Measurements from ENCODE around the gene CUL1.

The CUL1 gene

GRCh38 chr7:148687555-148687954 is 11.1 kb upstream of the CUL1 start:
- TF ChIP-seq TCF12 (IDR thresholded peaks at IDR 0.05; ENCODE audit: low read depth): no peak
- TF ChIP-seq REST (IDR thresholded peaks at IDR 0.05; ENCODE audit: low read depth): no peak
- no peak for TF ChIP-seq NFIC (IDR thresholded peaks at IDR 0.05)
- TF ChIP-seq TAF1 (IDR thresholded peaks at IDR 0.05; ENCODE audit: low read depth): no peak

- TF ChIP-seq YY1 (IDR thresholded peaks at IDR 0.05; ENCODE audit: low read depth): no peak
- TF ChIP-seq FOXM1 (IDR thresholded peaks at IDR 0.05; ENCODE audit: borderline replicate concordance, low read depth): no peak
- TF ChIP-seq MAX (IDR thresholded peaks at IDR 0.05): no peak
- no peak for TF ChIP-seq EP300 (IDR thresholded peaks at IDR 0.05; ENCODE audit: borderline replicate concordance)
These were observed 10.2 kb upstream of the CUL1 start for GRCh38 chr7:148688526-148688925.

- TF ChIP-seq CEBPB (IDR thresholded peaks at IDR 0.05): no peak
- TF ChIP-seq ZBTB7A (IDR thresholded peaks at IDR 0.05; ENCODE audit: low read depth): no peak
- TF ChIP-seq TEAD4 (IDR thresholded peaks at IDR 0.05): no peak
- TF ChIP-seq TAF1 (IDR thresholded peaks at IDR 0.05; ENCODE audit: low read depth): no peak
- TF ChIP-seq NFIC (IDR thresholded peaks at IDR 0.05): no peak
- TF ChIP-seq RAD21 (IDR thresholded peaks at IDR 0.05; ENCODE audit: low read depth): no peak
- TF ChIP-seq YY1 (IDR thresholded peaks at IDR 0.05; ENCODE audit: low read depth): no peak
- TF ChIP-seq EGR1 (IDR thresholded peaks at IDR 0.05): no peak
- TF ChIP-seq TCF12 (IDR thresholded peaks at IDR 0.05; ENCODE audit: low read depth): no peak
- TF ChIP-seq REST (IDR thresholded peaks at IDR 0.05; ENCODE audit: low read depth): no peak
- no peak for TF ChIP-seq MAX (IDR thresholded peaks at IDR 0.05)
These were observed 5.1 kb upstream of the CUL1 start for GRCh38 chr7:148693651-148694050.

- TF ChIP-seq CEBPB (IDR thresholded peaks at IDR 0.05) (no peak), NFIC (IDR thresholded peaks at IDR 0.05) (no peak), MAX (IDR thresholded peaks at IDR 0.05) (no peak)
These were observed 4.1 kb upstream of the CUL1 start for GRCh38 chr7:148694631-148695030.

GRCh38 chr7:148695953-148696352 is 2.8 kb upstream of the CUL1 start:
- TF ChIP-seq EGR1 (IDR thresholded peaks at IDR 0.05): no peak
- no peak for TF ChIP-seq TCF12 (IDR thresholded peaks at IDR 0.05; ENCODE audit: low read depth)
- TF ChIP-seq TEAD4 (IDR thresholded peaks at IDR 0.05): no peak
- TF ChIP-seq CEBPB (IDR thresholded peaks at IDR 0.05): no peak
- no peak for TF ChIP-seq REST (IDR thresholded peaks at IDR 0.05; ENCODE audit: low read depth)
- TF ChIP-seq RAD21 (IDR thresholded peaks at IDR 0.05; ENCODE audit: low read depth): no peak
- no peak for TF ChIP-seq NFIC (IDR thresholded peaks at IDR 0.05)
- TF ChIP-seq YY1 (IDR thresholded peaks at IDR 0.05; ENCODE audit: low read depth): no peak
- no peak for TF ChIP-seq CREB1 (IDR thresholded peaks at IDR 0.05; ENCODE audit: low read depth)
- no peak for TF ChIP-seq TAF1 (IDR thresholded peaks at IDR 0.05; ENCODE audit: low read depth)
- no peak for TF ChIP-seq USF1 (IDR thresholded peaks at IDR 0.05)
- no peak for TF ChIP-seq ZBTB7A (IDR thresholded peaks at IDR 0.05; ENCODE audit: low read depth)
- TF ChIP-seq MAX (IDR thresholded peaks at IDR 0.05): no peak

- TF ChIP-seq EP300 (IDR thresholded peaks at IDR 0.05; ENCODE audit: borderline replicate concordance) (no peak), RAD21 (IDR thresholded peaks at IDR 0.05; ENCODE audit: low read depth) (no peak), CREB1 (IDR thresholded peaks at IDR 0.05; ENCODE audit: low read depth) (no peak), YY1 (IDR thresholded peaks at IDR 0.05; ENCODE audit: low read depth) (no peak), FOXM1 (IDR thresholded peaks at IDR 0.05; ENCODE audit: borderline replicate concordance, low read depth) (no peak)
These were observed 1.9 kb upstream of the CUL1 start for GRCh38 chr7:148696787-148697186.
